ENCODE measurements around the gene GPHN. TPM values are rescaled to one million over a fixed set of nuclear protein-coding genes. Genes with fewer than 3 reads are reported as not detected.
"Not testable (repeated sequence)": the region's sequence is repeated elsewhere in the genome, so short reads cannot be mapped to it uniquely, and the experiment has no call there.

Gene GPHN
- polyA plus RNA-seq, 6 donors from 2014 or later: 0.10 to 9.7 (median 4.1) TPM

GRCh38 chr14:66827182-66827581 lies 319.2 kb downstream of the GPHN start:
- Mint-ChIP-seq H3K36me3 (peaks cover 0 to 1% of the 10 kb centered on the region in 2 donors), H3K4me1 (no peaks in the 10 kb centered on the region), H3K27ac (no peak overlapping the region), H3K27me3 (no peaks in the 10 kb centered on the region), H3K4me3 (no peak overlapping the region), H3K9me3 (no peaks in the 10 kb centered on the region)
- DNase-seq (no peak), ATAC-seq (ENCODE audit: low read depth in 2 of 2) (no peak)

GRCh38 chr14:66831173-66831572 lies 323.2 kb downstream of the GPHN start:
- H3K4me1 Mint-ChIP-seq: no peaks in the 10 kb centered on the region
- H3K27me3 Mint-ChIP-seq: no peaks in the 10 kb centered on the region
- peaks cover 0 to 12% of the 10 kb centered on the region in 2 donors for H3K36me3 Mint-ChIP-seq
- DNase-seq: no peak
- H3K4me3 Mint-ChIP-seq: no peak overlapping the region
- no peak overlapping the region for H3K27ac Mint-ChIP-seq
- ATAC-seq (ENCODE audit: low read depth in 2 of 2): no peak
- H3K9me3 Mint-ChIP-seq: peaks cover 0 to 8% (median 0%) of the 10 kb centered on the region in 7 donors

GRCh38 chr14:66833816-66834215 lies 325.9 kb downstream of the GPHN start:
- Mint-ChIP-seq H3K27ac (no peak overlapping the region), H3K4me3 (no peak overlapping the region), H3K36me3 (peaks cover 0 to 12% of the 10 kb centered on the region in 2 donors), H3K27me3 (no peaks in the 10 kb centered on the region), H3K9me3 (peaks cover 0 to 8% (median 0%) of the 10 kb centered on the region in 7 donors), H3K4me1 (no peaks in the 10 kb centered on the region)
- no peak for ATAC-seq (ENCODE audit: low read depth in 2 of 2)
- DNase-seq: no peak

- not testable (repeated sequence) for H3K4me1 Mint-ChIP-seq; H3K4me3 Mint-ChIP-seq; H3K9me3 Mint-ChIP-seq; ATAC-seq (ENCODE audit: low read depth in 2 of 2); DNase-seq; H3K27me3 Mint-ChIP-seq; H3K36me3 Mint-ChIP-seq; H3K27ac Mint-ChIP-seq
Observed at GRCh38 chr14:66837436-66837835, 329.5 kb downstream of the GPHN start.

GRCh38 chr14:66842911-66843512 lies 335.1 kb downstream of the GPHN start:
- H3K4me3 Mint-ChIP-seq: no peak overlapping the region
- peak overlapping the region in 1 of 6 donors; percentile 1 for H3K27ac Mint-ChIP-seq
- H3K27me3 Mint-ChIP-seq: no peaks in the 10 kb centered on the region
- ATAC-seq (ENCODE audit: low read depth in 2 of 2) (peak in 1 of 2 donors; percentile 20), DNase-seq (no peak)
- peaks cover 7 to 14% (median 8%) of the 10 kb centered on the region in 3 donors for H3K4me1 Mint-ChIP-seq
- no peaks in the 10 kb centered on the region for H3K36me3 Mint-ChIP-seq
- H3K9me3 Mint-ChIP-seq: peaks cover 0 to 5% (median 0%) of the 10 kb centered on the region in 7 donors

GRCh38 chr14:66850258-66850888 lies 342.4 kb downstream of the GPHN start:
- Mint-ChIP-seq H3K27me3 (no peaks in the 10 kb centered on the region), H3K36me3 (no peaks in the 10 kb centered on the region), H3K4me1 (peaks cover 0 to 22% (median 4%) of the 10 kb centered on the region in 3 donors), H3K4me3 (peak overlapping the region in 2 of 8 donors; percentile 47 to 55), H3K9me3 (peaks cover 0 to 18% (median 11%) of the 10 kb centered on the region in 7 donors), H3K27ac (peak overlapping the region in 3 of 6 donors; percentile 13 to 62 (median 32))
- peak; percentile 22 for DNase-seq
- peak; percentile 73 to 81 for ATAC-seq (ENCODE audit: low read depth in 2 of 2)

GRCh38 chr14:66853311-66853710 lies 345.4 kb downstream of the GPHN start:
- Mint-ChIP-seq H3K27me3 (no peaks in the 10 kb centered on the region), H3K9me3 (peaks cover 0 to 18% (median 13%) of the 10 kb centered on the region in 7 donors), H3K36me3 (no peaks in the 10 kb centered on the region), H3K4me1 (peaks cover 0 to 16% (median 4%) of the 10 kb centered on the region in 3 donors), H3K27ac (peak overlapping the region in 1 of 6 donors; percentile 39), H3K4me3 (no peak overlapping the region)
- ATAC-seq (ENCODE audit: low read depth in 2 of 2) (peak; percentile 55), DNase-seq (no peak)

GRCh38 chr14:66857867-66858266 lies 349.9 kb downstream of the GPHN start:
- no peak overlapping the region for H3K27ac Mint-ChIP-seq
- no peaks in the 10 kb centered on the region for H3K27me3 Mint-ChIP-seq
- H3K4me3 Mint-ChIP-seq: no peak overlapping the region
- H3K4me1 Mint-ChIP-seq: peaks cover 0 to 4% (median 0%) of the 10 kb centered on the region in 3 donors
- ATAC-seq (ENCODE audit: low read depth in 2 of 2) (no peak), DNase-seq (no peak)
- H3K36me3 Mint-ChIP-seq: peaks cover 9 to 10% of the 10 kb centered on the region in 2 donors
- H3K9me3 Mint-ChIP-seq: peaks cover 3 to 37% (median 24%) of the 10 kb centered on the region in 7 donors

GRCh38 chr14:66859063-66859671 lies 351.2 kb downstream of the GPHN start:
- DNase-seq (no peak), ATAC-seq (ENCODE audit: low read depth in 2 of 2) (no peak)
- Mint-ChIP-seq H3K4me3 (no peak overlapping the region), H3K27ac (no peak overlapping the region), H3K4me1 (no peaks in the 10 kb centered on the region), H3K27me3 (no peaks in the 10 kb centered on the region), H3K9me3 (peaks cover 3 to 37% (median 24%) of the 10 kb centered on the region in 7 donors), H3K36me3 (peaks cover 9 to 10% of the 10 kb centered on the region in 2 donors)

GRCh38 chr14:66881596-66881995 lies 373.6 kb downstream of the GPHN start:
- Mint-ChIP-seq H3K27ac (no peak overlapping the region), H3K4me1 (no peaks in the 10 kb centered on the region), H3K9me3 (peaks cover 3 to 30% (median 22%) of the 10 kb centered on the region in 7 donors), H3K4me3 (no peak overlapping the region), H3K27me3 (no peaks in the 10 kb centered on the region), H3K36me3 (peaks cover 13 to 14% of the 10 kb centered on the region in 2 donors)
- no peak for ATAC-seq (ENCODE audit: low read depth in 2 of 2)
- no peak for DNase-seq

- no peaks in the 10 kb centered on the region for H3K27me3 Mint-ChIP-seq
- peaks cover 12 to 26% (median 17%) of the 10 kb centered on the region in 7 donors for H3K9me3 Mint-ChIP-seq
- peaks cover 10 to 18% of the 10 kb centered on the region in 2 donors for H3K36me3 Mint-ChIP-seq
- H3K4me1 Mint-ChIP-seq: no peaks in the 10 kb centered on the region
- no peak overlapping the region for H3K4me3 Mint-ChIP-seq
- ATAC-seq (ENCODE audit: low read depth in 2 of 2) (no peak), DNase-seq (no peak)
- H3K27ac Mint-ChIP-seq: no peak overlapping the region
Observed at GRCh38 chr14:66884149-66884548, 376.2 kb downstream of the GPHN start.

GRCh38 chr14:66900719-66901118 lies 392.8 kb downstream of the GPHN start:
- no peaks in the 10 kb centered on the region for H3K27me3 Mint-ChIP-seq
- H3K9me3 Mint-ChIP-seq: peaks cover 6 to 32% (median 21%) of the 10 kb centered on the region in 7 donors
- ATAC-seq (ENCODE audit: low read depth in 2 of 2) (no peak), DNase-seq (no peak)
- H3K27ac Mint-ChIP-seq: no peak overlapping the region
- H3K4me1 Mint-ChIP-seq: no peaks in the 10 kb centered on the region
- no peak overlapping the region for H3K4me3 Mint-ChIP-seq
- H3K36me3 Mint-ChIP-seq: peaks cover 4 to 8% of the 10 kb centered on the region in 2 donors

- ATAC-seq (ENCODE audit: low read depth in 2 of 2): no peak
- Mint-ChIP-seq H3K4me3 (no peak overlapping the region), H3K27me3 (no peaks in the 10 kb centered on the region), H3K9me3 (peaks cover 0 to 9% (median 0%) of the 10 kb centered on the region in 7 donors), H3K27ac (no peak overlapping the region), H3K36me3 (no peaks in the 10 kb centered on the region), H3K4me1 (no peaks in the 10 kb centered on the region)
- DNase-seq: no peak
Observed at GRCh38 chr14:66910311-66910840, 402.4 kb downstream of the GPHN start.
